Psoas muscle (tissue), 8 donors: ENCODE measurements around the gene GAS2. TPM values are rescaled to one million over a fixed set of nuclear protein-coding genes. Genes with fewer than 3 reads are reported as not detected.
"Not testable (repeated sequence)": the region's sequence is repeated elsewhere in the genome, so short reads cannot be mapped to it uniquely, and the experiment has no call there.

Experiments used
- ATAC-seq, 4 donors: fragments of 200-7000 bp; cut with Tn5 transposase; one replicate each; pipeline ENCODE4 v1.9.1; 2020; ENCODE audit warnings: moderate library complexity in 3 of 4, mild to moderate bottlenecking in 2 of 4
- DNase-seq, 2 donors: peaks; one replicate each; pipeline ENCODE4 v3.0.0-alpha.2; 2020
- H3K27ac ChIP-seq: fragments of 200-600 bp; one replicate; pipeline ENCODE4 v1.8.0; 2022
- H3K27me3 ChIP-seq, 3 donors: fragments of 200-600 bp in 1 of 3; one replicate each; pipeline versions ENCODE4 v1.6.1 to v1.8.0; 2013 to 2022; ENCODE audit warnings: low read length in 2 of 3, mild to moderate bottlenecking in 2 of 3, moderate library complexity in 1 of 3; ENCODE audit not compliant: insufficient read depth in 3 of 3
- H3K36me3 ChIP-seq, 2 donors: fragments of 200-600 bp in 1 of 2; one replicate each; pipeline versions ENCODE4 v1.6.1 to v1.8.0; 2013 to 2022; ENCODE audit warnings: low read depth in 1 of 2, mild to moderate bottlenecking in 1 of 2, moderate library complexity in 1 of 2; ENCODE audit not compliant: insufficient read depth in 1 of 2
- H3K4me1 ChIP-seq: fragments of 200-600 bp; one replicate; pipeline ENCODE4 v1.8.0; 2022
- H3K4me3 ChIP-seq: fragments of 200-600 bp; one replicate; pipeline ENCODE4 v1.8.0; 2022; ENCODE audit warnings: mild to moderate bottlenecking
- H3K9me3 ChIP-seq: fragments of 200-600 bp; one replicate; pipeline ENCODE4 v1.8.0; 2022
- WGBS, 3 donors: extraction: QIAGEN DNeasy Blood & Tissue Kit; methylation state at CpG; one replicate each; pipeline versions ENCODE4 v1.1.6 to v1.1.7; 2013; 5-methylcytosine and 5-hydroxymethylcytosine counted together
- intact Hi-C, 2 donors: fragments of 100-400 bp; cut with DNase I; formaldehyde crosslinking; loops; one replicate each; pipeline versions ENCODE4 v1.11.0 to v1.14.2; 2022
- polyA plus RNA-seq, 3 donors: library from polyadenylated mRNA; stranded (reverse); fragments of 200-250 nt; gene quantifications; one replicate each; pipeline ENCODE4 v1.2.3, GENCODE V29; 2013
- total RNA-seq, 4 donors: library from RNA; stranded (reverse); fragmentation: NEBNext Ultra II Directional in 2 of 4; extraction: Animal tissue kit (Norgen Biotek cat#: 25700) in 2 of 4; gene quantifications; one replicate each; pipeline versions ENCODE4 v1.2.1 to v1.2.4, GENCODE V29; 2021 to 2023
- TF ChIP-seq, protein P1 (sequence below): fragments of 200-600 bp; IDR thresholded peaks from one replicate; pipeline ENCODE4 v1.8.0; 2022; ENCODE audit warnings: antibody characterized with exemption
- donor health status: healthy with polysubstance abuse.
- donor health status: DM: no; HTN: no; CAD: no; lungs with moderate emphysema.
- donor health status: Bipolar disorder and iron deficiency.
- donor health status: healthy.
- donor health status: DM: yes; HTN: yes; CAD: no.
- donor health status: DM: no; HTN: no; CAD: no.
- donor health status: DM: no; HTN: no; CAD: no.
- donor health status: DM: yes; HTN: yes; CAD: no.

GAS2 gene
- total and polyA plus RNA-seq, 7 donors, result 0.51 to 4.6 (median 2.8) TPM

DNA sequence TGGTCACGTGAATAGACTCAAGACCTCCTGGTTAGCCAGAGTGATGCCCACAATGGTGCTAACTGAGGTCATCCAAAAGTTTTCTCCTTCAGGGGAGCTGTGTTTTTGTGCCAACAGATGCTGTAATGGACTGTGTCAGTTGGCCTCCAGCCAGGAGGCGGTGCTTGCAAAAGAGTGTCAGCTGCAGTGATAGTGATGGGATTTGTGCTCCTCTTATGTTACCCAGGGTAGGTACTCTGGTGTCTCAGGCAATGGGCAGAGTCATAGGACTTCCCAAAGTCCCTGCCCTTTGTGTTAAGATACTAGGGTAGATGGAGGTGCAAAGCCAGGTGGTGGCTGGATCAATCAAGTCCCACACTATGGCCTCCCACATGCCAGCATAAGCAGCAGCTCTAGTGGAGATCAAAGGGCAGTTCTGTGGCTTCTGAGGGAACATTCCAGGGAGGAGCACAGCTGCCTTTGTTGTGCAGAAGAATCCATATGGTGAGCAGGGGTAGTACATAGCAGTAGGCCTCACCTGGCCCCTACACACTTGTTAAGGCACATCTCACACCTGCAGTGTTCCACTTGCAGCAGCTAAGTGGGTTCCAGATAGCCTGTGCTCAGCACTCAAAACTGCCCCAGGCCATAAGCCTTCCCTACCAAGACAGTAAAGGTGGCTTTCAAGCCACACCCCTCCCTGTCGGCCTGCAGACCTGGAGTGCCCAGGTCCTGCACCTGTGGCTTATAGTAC is 31.3 kb upstream of the GAS2 start:
- H3K4me3 ChIP-seq, result no peak overlapping the region
- H3K27me3 ChIP-seq, result peaks cover 0 to 2% (median 0%) of the 10 kb centered on the region in 3 donors
- no peaks in the 10 kb centered on the region for H3K36me3 ChIP-seq
- TF ChIP-seq, protein P1, sequence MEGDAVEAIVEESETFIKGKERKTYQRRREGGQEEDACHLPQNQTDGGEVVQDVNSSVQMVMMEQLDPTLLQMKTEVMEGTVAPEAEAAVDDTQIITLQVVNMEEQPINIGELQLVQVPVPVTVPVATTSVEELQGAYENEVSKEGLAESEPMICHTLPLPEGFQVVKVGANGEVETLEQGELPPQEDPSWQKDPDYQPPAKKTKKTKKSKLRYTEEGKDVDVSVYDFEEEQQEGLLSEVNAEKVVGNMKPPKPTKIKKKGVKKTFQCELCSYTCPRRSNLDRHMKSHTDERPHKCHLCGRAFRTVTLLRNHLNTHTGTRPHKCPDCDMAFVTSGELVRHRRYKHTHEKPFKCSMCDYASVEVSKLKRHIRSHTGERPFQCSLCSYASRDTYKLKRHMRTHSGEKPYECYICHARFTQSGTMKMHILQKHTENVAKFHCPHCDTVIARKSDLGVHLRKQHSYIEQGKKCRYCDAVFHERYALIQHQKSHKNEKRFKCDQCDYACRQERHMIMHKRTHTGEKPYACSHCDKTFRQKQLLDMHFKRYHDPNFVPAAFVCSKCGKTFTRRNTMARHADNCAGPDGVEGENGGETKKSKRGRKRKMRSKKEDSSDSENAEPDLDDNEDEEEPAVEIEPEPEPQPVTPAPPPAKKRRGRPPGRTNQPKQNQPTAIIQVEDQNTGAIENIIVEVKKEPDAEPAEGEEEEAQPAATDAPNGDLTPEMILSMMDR, result no peak
- 53 to 65% (median 55%) methylated on average over 3 of the region's 3 CpGs for WGBS, 3 donors
- DNase-seq (no peak), ATAC-seq (no peak)
- no peak overlapping the region for H3K27ac ChIP-seq
- H3K4me1 ChIP-seq, result no peaks in the 10 kb centered on the region
- H3K9me3 ChIP-seq, result no peaks in the 10 kb centered on the region
- intact Hi-C loops, result no loop called here

DNA sequence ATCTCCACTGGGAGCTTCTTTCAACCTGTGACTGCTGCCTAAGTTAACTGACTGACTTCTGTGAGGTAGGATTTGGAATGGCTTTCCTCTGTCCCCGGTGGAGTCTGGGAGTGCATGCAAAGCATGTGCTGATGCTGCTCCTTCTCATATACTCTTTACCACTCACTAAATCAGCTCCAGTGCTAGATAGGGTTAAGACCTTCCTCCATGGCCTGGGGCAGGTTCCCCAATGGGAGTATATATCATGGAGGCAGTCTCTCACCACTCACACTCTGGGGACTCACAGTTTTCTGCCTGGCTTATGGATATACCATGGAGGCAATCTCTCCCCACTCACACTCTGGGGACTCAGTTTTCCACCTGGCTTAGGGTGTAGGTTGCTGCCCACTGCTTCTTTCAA is 30.7 kb upstream of the GAS2 start:
- H3K4me1 ChIP-seq, result no peaks in the 10 kb centered on the region
- ATAC-seq (no peak), DNase-seq (no peak)
- H3K4me3 ChIP-seq, result no peak overlapping the region
- no peaks in the 10 kb centered on the region for H3K36me3 ChIP-seq
- 0 to 42% (median 0%) methylated on average over 1 of the region's 1 CpG for WGBS, 3 donors
- H3K9me3 ChIP-seq, result no peaks in the 10 kb centered on the region
- H3K27ac ChIP-seq, result no peak overlapping the region
- intact Hi-C loops, result no loop called here
- H3K27me3 ChIP-seq, result peaks cover 0 to 2% (median 0%) of the 10 kb centered on the region in 3 donors
- TF ChIP-seq, protein P1, result no peak

- ATAC-seq, result no peak
- TF ChIP-seq, protein P1, result no peak
- Histone ChIP-seq H3K4me3 (no peak overlapping the region), H3K36me3 (no peaks in the 10 kb centered on the region), H3K4me1 (no peaks in the 10 kb centered on the region), H3K27me3 (peaks cover 0 to 2% (median 0%) of the 10 kb centered on the region in 3 donors), H3K9me3 (no peaks in the 10 kb centered on the region), H3K27ac (no peak overlapping the region)
- intact Hi-C loops, result no loop called here
- DNase-seq, result no peak
- 78 to 89% (median 79%) methylated on average over 2 of the region's 2 CpGs for WGBS, 3 donors
Observed at GRCh38 chr11:22640862-22641261, 25.5 kb upstream of the GAS2 start.

GRCh38 chr11:22641559-22641958 is 24.9 kb upstream of the GAS2 start:
- H3K4me1 ChIP-seq, result no peaks in the 10 kb centered on the region
- intact Hi-C loops, result no loop called here
- DNase-seq (no peak), ATAC-seq (no peak)
- H3K36me3 ChIP-seq, result no peaks in the 10 kb centered on the region
- peaks cover 0 to 2% (median 0%) of the 10 kb centered on the region in 3 donors for H3K27me3 ChIP-seq
- no peaks in the 10 kb centered on the region for H3K9me3 ChIP-seq
- no peak overlapping the region for H3K4me3 ChIP-seq
- TF ChIP-seq, protein P1, result no peak
- no peak overlapping the region for H3K27ac ChIP-seq

- intact Hi-C loops, H3K4me1 ChIP-seq, ATAC-seq, H3K27me3 ChIP-seq, H3K4me3 ChIP-seq, H3K36me3 ChIP-seq, H3K9me3 ChIP-seq, DNase-seq, H3K27ac ChIP-seq: not testable (repeated sequence)
- WGBS, 3 donors, result 83 to 87% (median 85%) methylated on average over 11 to 15 of the region's 15 CpGs
Observed at GRCh38 chr11:22652346-22652745, 14.1 kb upstream of the GAS2 start.
